Diencephalon (tissue), 1 donor: ENCODE results near the gene CD1E. TPM values are rescaled to one million over a fixed set of nuclear protein-coding genes. Genes with fewer than 3 reads are reported as not detected.

Source experiments
- total RNA-seq: library from RNA; depleted of rRNA; stranded (reverse); fragments of >200 nt; gene quantifications from one replicate; pipeline ENCODE4 v1.2.3, GENCODE V29; 2014

Gene CD1E
- total RNA-seq: not detected

DNA sequence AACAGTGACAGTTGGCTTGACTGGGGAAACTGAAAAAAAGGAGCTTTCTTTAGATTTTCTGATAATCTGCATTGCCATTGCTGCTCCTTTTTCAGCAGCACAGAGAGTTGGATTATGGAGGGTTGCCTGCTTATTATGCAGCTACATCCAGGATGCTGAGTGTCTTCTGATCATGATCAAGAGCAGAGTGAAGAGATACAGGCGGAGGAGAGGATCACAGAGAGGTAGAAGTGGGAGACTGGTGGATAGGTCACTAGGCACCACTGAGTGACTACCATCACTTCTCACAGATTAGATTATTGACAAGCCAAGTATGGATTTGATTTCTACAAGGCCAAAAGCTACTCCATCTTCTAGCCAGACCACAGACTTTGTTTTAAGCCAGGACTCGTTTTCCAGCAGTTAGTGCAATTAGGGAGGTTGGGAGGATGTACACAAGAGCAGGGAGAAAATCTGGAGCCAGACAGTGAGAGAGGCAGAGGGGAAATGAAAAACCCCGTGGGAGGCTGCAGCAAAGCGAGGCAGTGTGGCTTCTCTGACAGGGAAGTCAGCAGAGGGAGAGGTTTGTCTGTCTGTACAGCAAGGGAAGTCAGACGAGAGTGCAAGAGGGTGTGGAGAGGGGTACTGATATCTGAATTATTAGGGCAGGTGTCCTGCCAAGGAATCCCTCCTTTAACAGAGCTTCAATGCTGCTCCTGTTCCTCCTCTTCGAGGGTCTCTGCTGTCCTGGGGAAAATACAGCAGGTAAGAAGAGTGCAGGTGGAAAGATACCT, at the start of gene CD1E:
TSS of gene CD1E (plus strand) at position 592 of the 773 bp plus-strand sequence. CDS start at position 687, 95 bp downstream.

DNA sequence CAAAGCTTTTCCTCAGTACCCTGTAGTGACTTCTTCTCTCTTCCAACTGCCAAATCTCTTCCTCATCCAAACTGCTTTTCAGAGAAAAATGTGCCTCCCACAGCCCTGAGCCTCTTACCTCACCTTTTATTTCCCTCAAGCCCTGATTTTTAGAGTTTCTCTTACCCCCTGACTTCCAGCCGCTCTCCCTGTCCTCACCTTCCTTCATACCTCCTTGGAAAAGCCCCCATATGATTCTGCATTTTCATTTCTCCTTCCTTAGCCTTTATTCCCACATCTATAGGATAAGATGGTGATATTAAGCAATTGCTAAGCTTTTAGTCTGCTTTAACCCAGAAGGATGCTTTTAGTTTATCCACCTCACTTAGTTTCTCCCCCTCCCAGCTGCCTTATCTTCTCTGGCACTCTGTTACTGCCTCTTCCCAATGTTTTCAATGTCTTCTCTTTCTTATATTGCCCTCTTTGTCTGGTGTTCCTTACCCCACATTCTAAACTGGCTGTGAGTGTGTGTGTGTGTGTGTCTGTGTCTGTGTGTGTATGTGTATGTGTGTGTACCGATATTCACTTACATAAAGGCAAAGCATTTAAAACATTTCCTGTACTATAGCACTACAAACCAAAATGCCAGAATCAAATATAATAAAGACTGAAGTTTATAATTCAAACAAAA, 22.1 kb upstream of the CD1E start, which contains the start of gene CD1B:
TSS of gene CD1B (minus strand) at position 51 of the 670 bp plus-strand sequence. CDS start 108 bp downstream, outside the sequence.

DNA sequence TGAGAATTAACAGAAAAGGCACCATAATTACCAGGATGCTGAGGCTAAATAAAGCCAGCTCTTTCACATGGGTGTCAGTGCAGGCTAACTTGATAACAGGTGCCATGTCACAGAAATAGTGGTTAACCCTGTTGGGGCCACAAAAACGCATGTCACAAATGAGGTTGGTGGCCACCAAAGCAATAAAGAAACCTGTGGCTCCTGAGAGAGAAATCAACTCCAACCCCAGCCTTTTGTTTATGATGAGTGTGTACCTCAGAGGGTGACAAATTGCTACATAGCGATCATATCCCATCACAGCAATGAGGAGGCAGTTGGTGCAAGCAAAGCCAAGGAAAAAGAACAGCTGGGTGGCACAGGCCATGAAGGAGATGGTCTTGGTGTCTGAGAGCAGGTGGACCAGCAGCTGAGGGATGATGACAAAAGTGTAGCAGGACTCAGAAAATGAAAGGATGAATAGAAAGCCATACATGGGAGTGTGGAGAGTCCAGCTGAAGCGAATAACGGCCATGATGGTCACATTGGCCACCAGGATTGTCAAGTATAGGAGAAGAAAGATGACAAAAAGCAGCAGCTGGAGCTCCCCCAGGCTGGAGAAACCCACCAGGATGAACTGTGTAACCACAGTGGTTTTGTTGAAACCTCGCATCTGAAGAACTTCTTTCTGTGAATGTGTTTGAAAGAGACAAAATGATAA, 45.3 kb downstream of the CD1E start, which contains the start of gene OR10T2:
TSS of gene OR10T2 (minus strand) at position 649 of the 697 bp plus-strand sequence. CDS start at position 649, 0 bp downstream.

Other genes with a start within 250 kb of the CD1E start
- 0.23 TPM for gene CD1D, start 173.0 kb upstream of the CD1E start, total RNA-seq
- gene CD1A, start 99.5 kb upstream of the CD1E start, total RNA-seq: not detected
- gene CD1C, start 64.0 kb upstream of the CD1E start, total RNA-seq: not detected
- gene CD1B, start 22.4 kb upstream of the CD1E start, total RNA-seq: not detected
- not detected for gene OR10T2, start 45.6 kb downstream of the CD1E start, total RNA-seq
- gene OR10K2, start 72.3 kb downstream of the CD1E start, total RNA-seq: not detected
- not detected for gene OR10K1, start 107.9 kb downstream of the CD1E start, total RNA-seq
- not detected for gene OR10R2, start 118.3 kb downstream of the CD1E start, total RNA-seq
- gene OR6Y1, start 200.5 kb downstream of the CD1E start, total RNA-seq: not detected
- gene OR6P1, start 216.7 kb downstream of the CD1E start, total RNA-seq: not detected
- gene OR10X1, start 226.0 kb downstream of the CD1E start, total RNA-seq: not detected